Measurements from ENCODE around the gene HUNK.
"Not testable (repeated sequence)": the region's sequence is repeated elsewhere in the genome, so short reads cannot be mapped to it uniquely, and the experiment has no call there.

Gene HUNK

GRCh38 chr21:31869750-31870149 is 3.1 kb upstream of the HUNK start:
- no peak for ATAC-seq
- TF ChIP-seq, protein P1, sequence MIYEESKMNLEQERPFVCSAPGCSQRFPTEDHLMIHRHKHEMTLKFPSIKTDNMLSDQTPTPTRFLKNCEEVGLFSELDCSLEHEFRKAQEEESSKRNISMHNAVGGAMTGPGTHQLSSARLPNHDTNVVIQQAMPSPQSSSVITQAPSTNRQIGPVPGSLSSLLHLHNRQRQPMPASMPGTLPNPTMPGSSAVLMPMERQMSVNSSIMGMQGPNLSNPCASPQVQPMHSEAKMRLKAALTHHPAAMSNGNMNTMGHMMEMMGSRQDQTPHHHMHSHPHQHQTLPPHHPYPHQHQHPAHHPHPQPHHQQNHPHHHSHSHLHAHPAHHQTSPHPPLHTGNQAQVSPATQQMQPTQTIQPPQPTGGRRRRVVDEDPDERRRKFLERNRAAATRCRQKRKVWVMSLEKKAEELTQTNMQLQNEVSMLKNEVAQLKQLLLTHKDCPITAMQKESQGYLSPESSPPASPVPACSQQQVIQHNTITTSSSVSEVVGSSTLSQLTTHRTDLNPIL (CRISPR knock-in tag; IDR thresholded peaks at IDR 0.05; ENCODE audit: low read depth) = no peak
- TF ChIP-seq ZC3H10 (CRISPR knock-in tag; IDR thresholded peaks at IDR 0.05) (no peak), ZFP3 (CRISPR knock-in tag; IDR thresholded peaks at IDR 0.05) (no peak), TCF4 (CRISPR knock-in tag; IDR thresholded peaks at IDR 0.05; ENCODE audit: borderline replicate concordance) (no peak), CSDC2 (CRISPR knock-in tag; IDR thresholded peaks at IDR 0.05) (no peak), SNAI2 (CRISPR knock-in tag; IDR thresholded peaks at IDR 0.05) (no peak), OSR1 (CRISPR knock-in tag; IDR thresholded peaks at IDR 0.05) (no peak), ZFP30 (CRISPR knock-in tag; IDR thresholded peaks at IDR 0.05) (no peak), ZNF565 (CRISPR knock-in tag; conservative IDR thresholded peaks at IDR 0.05; ENCODE audit: low read depth) (no peak), ZNF70 (CRISPR knock-in tag; IDR thresholded peaks at IDR 0.05) (no peak), TOX (CRISPR knock-in tag; IDR thresholded peaks at IDR 0.05; ENCODE audit: borderline replicate concordance) (no peak), RARB (CRISPR knock-in tag; IDR thresholded peaks at IDR 0.05) (no peak)
- TF ChIP-seq, protein P2, sequence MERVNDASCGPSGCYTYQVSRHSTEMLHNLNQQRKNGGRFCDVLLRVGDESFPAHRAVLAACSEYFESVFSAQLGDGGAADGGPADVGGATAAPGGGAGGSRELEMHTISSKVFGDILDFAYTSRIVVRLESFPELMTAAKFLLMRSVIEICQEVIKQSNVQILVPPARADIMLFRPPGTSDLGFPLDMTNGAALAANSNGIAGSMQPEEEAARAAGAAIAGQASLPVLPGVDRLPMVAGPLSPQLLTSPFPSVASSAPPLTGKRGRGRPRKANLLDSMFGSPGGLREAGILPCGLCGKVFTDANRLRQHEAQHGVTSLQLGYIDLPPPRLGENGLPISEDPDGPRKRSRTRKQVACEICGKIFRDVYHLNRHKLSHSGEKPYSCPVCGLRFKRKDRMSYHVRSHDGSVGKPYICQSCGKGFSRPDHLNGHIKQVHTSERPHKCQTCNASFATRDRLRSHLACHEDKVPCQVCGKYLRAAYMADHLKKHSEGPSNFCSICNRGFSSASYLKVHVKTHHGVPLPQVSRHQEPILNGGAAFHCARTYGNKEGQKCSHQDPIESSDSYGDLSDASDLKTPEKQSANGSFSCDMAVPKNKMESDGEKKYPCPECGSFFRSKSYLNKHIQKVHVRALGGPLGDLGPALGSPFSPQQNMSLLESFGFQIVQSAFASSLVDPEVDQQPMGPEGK (CRISPR knock-in tag; IDR thresholded peaks at IDR 0.05; ENCODE audit: borderline replicate concordance) = no peak
- TF ChIP-seq, protein P3, sequence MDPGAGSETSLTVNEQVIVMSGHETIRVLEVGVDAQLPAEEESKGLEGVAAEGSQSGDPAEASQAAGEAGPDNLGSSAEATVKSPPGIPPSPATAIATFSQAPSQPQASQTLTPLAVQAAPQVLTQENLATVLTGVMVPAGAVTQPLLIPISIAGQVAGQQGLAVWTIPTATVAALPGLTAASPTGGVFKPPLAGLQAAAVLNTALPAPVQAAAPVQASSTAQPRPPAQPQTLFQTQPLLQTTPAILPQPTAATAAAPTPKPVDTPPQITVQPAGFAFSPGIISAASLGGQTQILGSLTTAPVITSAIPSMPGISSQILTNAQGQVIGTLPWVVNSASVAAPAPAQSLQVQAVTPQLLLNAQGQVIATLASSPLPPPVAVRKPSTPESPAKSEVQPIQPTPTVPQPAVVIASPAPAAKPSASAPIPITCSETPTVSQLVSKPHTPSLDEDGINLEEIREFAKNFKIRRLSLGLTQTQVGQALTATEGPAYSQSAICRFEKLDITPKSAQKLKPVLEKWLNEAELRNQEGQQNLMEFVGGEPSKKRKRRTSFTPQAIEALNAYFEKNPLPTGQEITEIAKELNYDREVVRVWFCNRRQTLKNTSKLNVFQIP (CRISPR knock-in tag; IDR thresholded peaks at IDR 0.05; ENCODE audit: borderline replicate concordance, low read depth) = no peak

GRCh38 chr21:31870472-31871193 is 2.2 kb upstream of the HUNK start:
- TF ChIP-seq CSDC2 (CRISPR knock-in tag; IDR thresholded peaks at IDR 0.05) (no peak), TOX (CRISPR knock-in tag; IDR thresholded peaks at IDR 0.05; ENCODE audit: borderline replicate concordance) (no peak), ESRRG (CRISPR knock-in tag; IDR thresholded peaks at IDR 0.05) (no peak), RARB (CRISPR knock-in tag; IDR thresholded peaks at IDR 0.05) (no peak), GLIS3 (CRISPR knock-in tag; IDR thresholded peaks at IDR 0.05) (no peak), ZNF70 (CRISPR knock-in tag; IDR thresholded peaks at IDR 0.05) (no peak), OSR1 (CRISPR knock-in tag; IDR thresholded peaks at IDR 0.05) (no peak), BACH2 (CRISPR knock-in tag; IDR thresholded peaks at IDR 0.05; ENCODE audit: borderline replicate concordance) (no peak), ISL1 (CRISPR knock-in tag; IDR thresholded peaks at IDR 0.05) (no peak), ZNF565 (CRISPR knock-in tag; conservative IDR thresholded peaks at IDR 0.05; ENCODE audit: low read depth) (no peak), ZNF8 (CRISPR knock-in tag; IDR thresholded peaks at IDR 0.05) (no peak), ARNTL (CRISPR knock-in tag; IDR thresholded peaks at IDR 0.05; ENCODE audit: borderline replicate concordance, low read depth) (no peak), SNAI2 (CRISPR knock-in tag; IDR thresholded peaks at IDR 0.05) (no peak), PPARA (CRISPR knock-in tag; IDR thresholded peaks at IDR 0.05; ENCODE audit: borderline replicate concordance) (no peak), ZFP30 (CRISPR knock-in tag; IDR thresholded peaks at IDR 0.05) (no peak), TCF4 (CRISPR knock-in tag; IDR thresholded peaks at IDR 0.05; ENCODE audit: borderline replicate concordance) (no peak), ZFP3 (CRISPR knock-in tag; IDR thresholded peaks at IDR 0.05) (no peak)
- TF ChIP-seq, protein P2 (CRISPR knock-in tag; IDR thresholded peaks at IDR 0.05; ENCODE audit: borderline replicate concordance) = no peak
- no peak for ATAC-seq

DNA sequence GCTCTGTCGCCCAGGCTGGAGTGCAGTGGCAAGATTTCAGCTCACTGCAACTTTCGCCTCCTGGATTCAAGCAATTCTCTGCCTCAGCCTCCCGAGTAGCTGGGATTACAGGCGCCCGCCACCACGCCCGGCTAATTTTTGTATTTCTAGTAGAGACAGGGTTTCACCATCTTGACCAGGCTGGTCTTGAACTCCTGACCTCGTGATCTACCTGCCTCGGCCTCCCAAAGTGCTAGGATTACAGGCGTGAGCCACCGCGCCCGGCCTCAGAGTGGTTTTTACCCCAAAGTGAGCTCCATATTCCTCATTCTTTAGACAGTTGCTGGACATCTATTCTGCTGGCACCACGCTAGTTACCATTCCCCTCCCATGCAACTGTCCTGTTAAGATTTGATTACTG is 1.4 kb upstream of the HUNK start:
- ATAC-seq = not testable (repeated sequence)

- TF ChIP-seq RARB (CRISPR knock-in tag; IDR thresholded peaks at IDR 0.05) (no peak), ISL1 (CRISPR knock-in tag; IDR thresholded peaks at IDR 0.05) (no peak), ZC3H10 (CRISPR knock-in tag; IDR thresholded peaks at IDR 0.05) (no peak), CSDC2 (CRISPR knock-in tag; IDR thresholded peaks at IDR 0.05) (no peak), OSR1 (CRISPR knock-in tag; IDR thresholded peaks at IDR 0.05) (no peak), BACH2 (CRISPR knock-in tag; IDR thresholded peaks at IDR 0.05; ENCODE audit: borderline replicate concordance) (no peak), ARNTL (CRISPR knock-in tag; IDR thresholded peaks at IDR 0.05; ENCODE audit: borderline replicate concordance, low read depth) (no peak), ZFP30 (CRISPR knock-in tag; IDR thresholded peaks at IDR 0.05) (no peak), SNAI2 (CRISPR knock-in tag; IDR thresholded peaks at IDR 0.05) (no peak), ZFP3 (CRISPR knock-in tag; IDR thresholded peaks at IDR 0.05) (no peak), TOX (CRISPR knock-in tag; IDR thresholded peaks at IDR 0.05; ENCODE audit: borderline replicate concordance) (no peak)
- TF ChIP-seq, protein P4, sequence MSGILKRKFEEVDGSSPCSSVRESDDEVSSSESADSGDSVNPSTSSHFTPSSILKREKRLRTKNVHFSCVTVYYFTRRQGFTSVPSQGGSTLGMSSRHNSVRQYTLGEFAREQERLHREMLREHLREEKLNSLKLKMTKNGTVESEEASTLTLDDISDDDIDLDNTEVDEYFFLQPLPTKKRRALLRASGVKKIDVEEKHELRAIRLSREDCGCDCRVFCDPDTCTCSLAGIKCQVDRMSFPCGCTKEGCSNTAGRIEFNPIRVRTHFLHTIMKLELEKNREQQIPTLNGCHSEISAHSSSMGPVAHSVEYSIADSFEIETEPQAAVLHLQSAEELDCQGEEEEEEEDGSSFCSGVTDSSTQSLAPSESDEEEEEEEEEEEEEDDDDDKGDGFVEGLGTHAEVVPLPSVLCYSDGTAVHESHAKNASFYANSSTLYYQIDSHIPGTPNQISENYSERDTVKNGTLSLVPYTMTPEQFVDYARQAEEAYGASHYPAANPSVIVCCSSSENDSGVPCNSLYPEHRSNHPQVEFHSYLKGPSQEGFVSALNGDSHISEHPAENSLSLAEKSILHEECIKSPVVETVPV (CRISPR knock-in tag; IDR thresholded peaks at IDR 0.05) = no peak
- TF ChIP-seq, protein P3 (CRISPR knock-in tag; IDR thresholded peaks at IDR 0.05; ENCODE audit: borderline replicate concordance, low read depth) = no peak
- TF ChIP-seq, protein P1 (CRISPR knock-in tag; IDR thresholded peaks at IDR 0.05; ENCODE audit: low read depth) = no peak
- ATAC-seq = no peak
These were observed 758 bp upstream of the HUNK start for GRCh38 chr21:31872072-31872451.

All from SK-N-SH treated with all-trans-retinoic acid at 6 μM for 48 hours (cell line).